Thyroid gland (tissue), 4 donors: ENCODE data around the gene PHYH.

Experiments used
- CTCF ChIP-seq, 6 experiments: fragments of 200-600 bp in 3 of 6; fragments of 450-650 bp in 3 of 6; sonication (generic) in 3 of 6; IDR thresholded peaks; one replicate each; pipeline ENCODE4 v1.5.1; 2016 to 2019; ENCODE audit warnings: antibody characterized with exemption in 6 of 6, mild to moderate bottlenecking in 2 of 6, inconsistent platforms in 1 of 6, moderate library complexity in 1 of 6
- POLR2A ChIP-seq, 2 donors: fragments of 450-650 bp; IDR thresholded peaks; one replicate each; pipeline ENCODE4 v1.6.1; 2017; ENCODE audit warnings: antibody characterized with exemption in 2 of 2, mild to moderate bottlenecking in 2 of 2, moderate library complexity in 1 of 2

GRCh38 chr10:13338390-13339110, 38.7 kb upstream of the PHYH start:
- TF ChIP-seq CTCF (IDR thresholded peaks at IDR 0.05) (no peak), POLR2A (IDR thresholded peaks at IDR 0.05) (no peak)
